Measurements from ENCODE around the gene IDE.
"Not testable (repeated sequence)": the region's sequence is repeated elsewhere in the genome, so short reads cannot be mapped to it uniquely, and the experiment has no call there.

The IDE gene

DNA sequence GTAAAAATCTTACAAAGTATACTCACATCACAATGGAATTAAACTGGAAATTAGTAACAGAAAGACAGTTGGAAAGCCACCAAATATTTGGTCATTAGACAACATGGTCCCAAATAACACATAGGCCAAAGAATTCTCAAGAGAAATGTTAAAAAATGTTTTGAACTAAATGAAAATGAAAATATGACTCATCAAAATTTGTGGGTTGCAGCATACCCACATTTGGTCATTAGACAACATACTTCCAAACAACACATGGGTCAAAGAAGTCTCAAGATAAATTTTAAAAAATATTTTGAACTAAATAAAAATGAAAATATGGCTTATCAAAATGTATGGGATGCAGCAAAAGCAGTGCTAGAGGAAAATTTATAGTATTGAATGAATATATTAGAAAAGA, 152.3 kb downstream of the IDE start:
- no peak for FAIRE-seq

DNA sequence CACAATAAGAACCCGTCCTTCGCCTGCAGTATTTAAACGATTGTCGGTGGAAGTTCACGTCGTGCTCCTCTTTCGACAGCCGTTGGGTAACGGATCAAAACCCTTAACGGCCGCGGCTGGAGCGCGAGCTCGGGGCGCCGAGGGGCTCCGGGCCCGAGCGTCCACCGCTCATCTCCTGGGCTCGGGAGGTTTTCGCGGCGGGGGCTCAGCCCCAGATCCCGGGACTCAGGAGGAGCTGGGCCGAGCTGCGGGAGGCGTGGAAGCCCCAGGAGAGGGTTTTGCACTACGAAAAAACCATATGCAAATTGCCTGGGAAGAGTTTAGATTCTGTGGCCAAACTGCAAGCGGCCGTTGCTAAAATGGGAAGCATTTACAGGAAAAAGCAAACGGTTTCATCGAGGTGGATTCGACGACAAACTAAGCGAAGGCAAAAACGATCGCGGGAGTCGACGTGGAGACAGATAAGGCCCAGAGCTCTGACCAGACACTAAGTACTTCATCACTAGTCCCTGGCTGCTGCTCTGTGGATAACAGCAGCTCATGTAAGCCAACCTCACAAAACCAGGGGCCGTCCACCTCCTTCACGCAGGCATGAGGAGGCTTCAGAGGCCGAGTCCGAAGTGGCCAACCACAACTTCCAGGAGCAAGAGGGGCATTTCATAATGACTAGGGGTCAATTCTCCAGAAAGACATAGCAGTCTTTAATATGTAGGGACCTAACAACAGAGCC, 153.2 kb downstream of the IDE start:
- FAIRE-seq (no peak), DNase-seq (ENCODE audit: insufficient read length, low spot score) (no peak)

More for the DNA sequence above, 152.3 kb downstream of the IDE start:
- DNase-seq (ENCODE audit: insufficient read length, low spot score) = no peak

GRCh38 chr10:92419740-92420545, 153.9 kb downstream of the IDE start:
- FAIRE-seq = no peak

GRCh38 chr10:92418891-92419290, 155.0 kb downstream of the IDE start:
- DNase-seq (ENCODE audit: insufficient read length, low spot score) (no peak), FAIRE-seq (no peak)

More at GRCh38 chr10:92419740-92420545, 153.9 kb downstream of the IDE start:
- no peak for DNase-seq (ENCODE audit: insufficient read length, low spot score)

DNA sequence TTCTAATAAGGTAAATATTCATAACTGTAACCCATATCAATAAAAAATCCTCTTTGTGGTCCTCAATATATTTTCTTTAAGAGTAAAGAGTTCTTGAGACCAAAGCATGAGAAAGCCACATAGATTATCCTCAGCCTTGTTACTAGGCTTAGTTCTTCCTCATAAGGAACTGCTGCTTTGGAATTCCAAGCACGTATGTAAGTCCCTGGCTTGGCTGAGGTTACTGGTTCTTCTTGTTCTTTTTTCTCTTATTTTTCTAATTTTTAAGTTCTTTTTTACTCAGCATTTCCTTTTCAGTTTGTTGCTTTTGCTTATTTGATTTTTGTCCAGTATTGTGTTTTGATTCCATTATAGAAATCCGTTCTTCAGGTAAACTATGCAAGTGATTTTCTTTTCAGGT, 155.7 kb downstream of the IDE start:
- DNase-seq (ENCODE audit: insufficient read length, low spot score) (no peak), FAIRE-seq (no peak)

GRCh38 chr10:92413519-92413918, 160.4 kb downstream of the IDE start:
- FAIRE-seq (no peak), DNase-seq (ENCODE audit: insufficient read length, low spot score) (no peak)

- DNase-seq (ENCODE audit: insufficient read length, low spot score) (no peak), FAIRE-seq (no peak)
Measured at GRCh38 chr10:92413011-92413410, 160.9 kb downstream of the IDE start.

DNA sequence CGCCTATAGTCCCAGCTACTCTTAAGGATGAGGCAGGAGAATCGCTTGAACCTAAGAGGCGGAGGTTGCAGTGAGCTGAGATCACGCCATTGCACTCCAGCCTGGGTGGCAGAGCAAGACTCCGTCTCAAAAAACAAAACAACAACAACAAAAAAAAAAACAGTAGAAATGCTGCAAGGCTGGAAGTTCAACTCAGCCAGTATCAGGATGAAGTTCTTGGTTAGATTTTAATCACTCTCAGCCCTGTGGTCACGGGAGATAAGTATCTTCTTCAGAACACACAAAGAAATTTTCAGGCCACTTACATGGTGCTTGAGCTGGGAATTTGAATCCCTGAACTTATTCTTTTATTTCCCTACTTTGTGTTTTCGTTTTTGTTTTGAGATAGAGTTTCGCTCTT, 162.5 kb downstream of the IDE start:
- FAIRE-seq = no peak
- DNase-seq (ENCODE audit: insufficient read length, low spot score) = no peak

- DNase-seq (ENCODE audit: insufficient read length, low spot score) = no peak
- no peak for FAIRE-seq
Measured at GRCh38 chr10:92410501-92410900, 163.4 kb downstream of the IDE start.

DNA sequence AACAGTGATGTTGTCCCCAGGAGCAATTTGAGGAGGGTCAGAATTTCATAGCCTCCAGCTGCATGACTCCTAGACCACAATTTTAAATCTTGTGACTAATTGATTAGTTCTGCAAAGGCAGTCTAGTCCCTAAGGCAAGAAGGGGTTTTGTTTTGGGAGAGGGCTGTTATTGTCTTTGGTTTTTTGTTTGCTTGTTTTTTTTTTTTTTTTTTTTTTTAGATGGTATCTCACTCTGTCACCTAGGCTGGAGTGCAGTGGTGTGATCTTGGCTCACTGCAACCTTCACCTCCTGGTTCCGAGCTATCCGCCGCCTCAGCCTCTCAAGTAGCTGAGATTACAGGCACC, 165.9 kb downstream of the IDE start:
- FAIRE-seq = no peak
- no peak for DNase-seq (ENCODE audit: insufficient read length, low spot score)

DNA sequence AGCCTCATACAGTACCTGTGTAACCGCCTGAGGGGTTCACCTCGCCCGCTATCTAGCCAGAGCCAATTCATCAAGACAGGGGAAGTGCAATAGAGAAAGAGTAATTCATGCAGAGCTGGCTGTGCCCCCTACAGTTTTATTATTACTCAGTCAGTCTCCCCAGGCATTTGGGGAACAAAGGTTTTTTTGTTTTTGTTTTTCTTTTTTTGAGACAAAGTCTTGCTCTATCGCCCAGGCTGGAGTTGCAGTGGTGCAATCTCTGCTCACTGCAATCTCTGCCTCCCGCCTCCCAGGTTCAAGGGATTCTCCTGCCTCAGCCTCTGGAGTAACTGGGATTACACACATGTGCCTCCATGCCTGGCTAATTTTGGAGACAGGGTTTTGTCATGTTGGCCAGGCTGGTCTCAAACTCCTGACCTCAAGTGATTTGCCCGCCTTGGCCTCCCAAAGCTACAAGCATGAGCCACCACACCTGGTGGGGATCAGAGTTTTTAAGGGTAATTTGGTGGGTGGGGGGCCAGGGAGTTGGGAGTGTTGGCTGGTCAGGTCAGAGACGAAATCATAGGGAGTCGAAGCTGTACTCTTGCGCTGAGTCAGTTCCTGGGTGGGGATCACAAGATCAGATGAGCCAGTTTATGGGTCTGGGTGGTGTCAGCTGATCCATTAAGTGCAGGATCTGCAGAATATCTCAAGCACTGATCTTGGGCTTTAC, 166.4 kb downstream of the IDE start:
- no peak for FAIRE-seq
- no peak for DNase-seq (ENCODE audit: insufficient read length, low spot score)

DNA sequence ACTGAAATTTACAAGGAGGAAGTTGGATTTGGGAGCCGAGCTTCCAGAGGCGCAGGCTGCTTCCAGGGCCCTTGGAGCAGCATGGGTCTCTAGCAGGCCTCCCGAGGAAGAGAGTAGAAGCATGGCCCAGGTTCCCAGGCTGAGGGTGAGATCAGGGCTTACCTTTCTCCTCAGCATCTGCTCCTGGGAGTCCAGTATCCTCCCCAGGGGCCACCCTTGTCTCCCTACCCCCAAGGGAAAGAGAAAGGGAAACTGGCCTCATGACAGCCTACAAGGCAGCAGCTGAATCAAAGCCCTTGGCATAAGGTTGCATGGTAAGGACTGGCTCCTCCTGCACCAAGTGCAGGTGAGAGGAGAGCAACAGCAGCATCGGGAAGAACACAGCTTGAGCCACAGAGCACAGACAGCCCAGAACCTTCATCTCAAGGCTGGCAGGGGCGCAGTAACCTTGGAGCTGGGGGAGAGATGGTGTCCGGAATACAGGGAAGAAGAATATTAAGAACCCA, 168.4 kb downstream of the IDE start:
- FAIRE-seq = no peak
- no peak for DNase-seq (ENCODE audit: insufficient read length, low spot score)

GRCh38 chr10:92404612-92405418, 169.1 kb downstream of the IDE start:
- no peak for DNase-seq (ENCODE audit: insufficient read length, low spot score)
- no peak for FAIRE-seq

GRCh38 chr10:92402234-92402633, 171.7 kb downstream of the IDE start:
- FAIRE-seq; DNase-seq (ENCODE audit: insufficient read length, low spot score): not testable (repeated sequence)

Data from HTR-8/SVneo (cell line).